T-helper 2 cell (primary cell): ENCODE data around the gene ZNF668.
"Not testable (repeated sequence)": the region's sequence is repeated elsewhere in the genome, so short reads cannot be mapped to it uniquely, and the experiment has no call there.

Experiments used
- DNase-seq, 5 experiments: peaks; one replicate each; pipeline versions ENCODE4 v3.0.0 to v3.0.0-alpha.2; 2012 to 2022

ZNF668 gene

GRCh38 chr16:31100876-31101641 is 27.0 kb upstream of the ZNF668 start:
- not testable (repeated sequence) for DNase-seq

DNA sequence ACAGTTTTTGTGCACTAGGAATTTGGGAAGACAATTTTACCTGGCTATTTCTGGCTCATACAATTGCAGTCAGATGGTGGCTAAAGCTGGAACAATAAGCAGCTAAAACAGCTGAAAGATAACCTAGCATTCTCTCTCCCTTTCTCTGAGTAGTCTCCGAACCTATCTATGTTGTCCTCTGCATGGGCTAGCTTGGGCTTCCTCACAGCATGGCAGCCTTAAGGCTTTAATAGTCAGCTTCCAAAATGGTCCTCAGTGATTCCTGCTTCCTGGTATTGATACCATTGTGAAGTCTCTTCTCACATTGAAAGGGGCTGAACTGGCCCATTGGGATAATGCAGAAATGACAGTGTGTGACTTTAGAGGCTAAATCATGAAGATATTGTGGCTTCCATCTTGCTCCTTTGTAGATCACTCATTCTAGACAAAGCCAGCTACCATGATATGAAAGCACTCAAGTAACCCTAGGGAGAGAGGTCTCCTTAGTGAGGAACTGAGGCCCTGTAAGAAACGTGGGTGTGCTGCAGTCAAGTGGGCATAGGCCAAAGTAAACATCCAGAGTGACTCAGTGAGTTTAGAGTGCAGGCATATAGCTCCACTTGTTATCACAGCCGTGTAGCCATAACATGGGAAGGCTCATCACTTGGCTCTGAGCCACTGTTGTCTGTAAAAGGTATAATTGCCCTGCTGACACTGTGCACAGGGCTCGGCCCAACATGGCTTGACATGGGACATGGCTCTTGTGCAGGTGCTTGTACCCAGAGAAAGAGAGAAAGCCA is 26.0 kb upstream of the ZNF668 start:
- no peak for DNase-seq

GRCh38 chr16:31094424-31095120 is 20.5 kb upstream of the ZNF668 start, which contains the start of gene VKORC1:
Gene VKORC1 (minus strand): TSS chr16:31094797. CDS start chr16:31094729, 68 bp downstream.
- peak; percentile 65 to 91 (median 82) for DNase-seq

DNA sequence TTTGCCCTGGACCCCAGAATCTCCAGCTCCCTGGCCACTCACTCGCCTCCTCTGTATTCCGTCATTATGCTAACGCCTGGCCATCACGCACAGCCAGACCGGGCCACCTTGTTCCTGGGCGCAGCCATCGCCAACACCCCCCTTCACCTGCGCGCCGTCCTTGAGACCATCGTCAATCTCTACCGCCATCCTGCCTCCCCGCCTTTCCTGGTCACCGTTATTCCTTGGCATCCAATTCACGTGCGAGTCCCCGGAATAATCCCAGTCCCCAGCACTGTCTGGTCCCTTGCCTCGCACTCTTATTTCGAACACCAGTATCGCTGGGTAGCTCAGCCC is 20.0 kb upstream of the ZNF668 start:
- no peak for DNase-seq

DNA sequence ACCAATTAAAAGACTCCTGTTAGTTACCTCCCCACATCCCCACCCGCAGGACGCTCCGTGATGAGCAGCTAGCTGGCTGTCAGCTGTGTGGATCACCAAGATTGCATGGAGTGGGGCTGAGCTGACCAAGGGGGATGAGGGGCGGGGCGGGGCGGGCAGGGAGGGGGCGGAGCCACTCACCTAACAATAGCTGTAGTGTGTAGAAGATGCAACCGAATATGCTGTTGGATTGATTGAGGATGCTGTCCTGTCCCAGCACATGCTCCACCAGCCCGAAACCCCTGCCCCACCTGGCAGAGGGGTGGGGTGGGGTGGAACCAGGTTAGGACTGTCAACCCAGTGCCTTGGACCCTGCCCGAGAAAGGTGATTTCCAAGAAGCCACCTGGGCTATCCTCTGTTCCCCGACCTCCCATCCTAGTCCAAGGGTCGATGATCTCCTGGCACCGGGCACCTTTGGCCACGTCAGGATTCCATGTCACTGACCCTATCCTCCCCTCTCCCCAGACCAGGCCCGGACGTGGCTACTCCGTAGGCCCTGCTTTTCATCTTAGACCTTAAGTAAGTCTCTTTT is 19.2 kb upstream of the ZNF668 start:
- peak in 1 of 5 experiments; percentile 51 for DNase-seq

- DNase-seq, result no peak
Measured at GRCh38 chr16:31092330-31092729, 18.3 kb upstream of the ZNF668 start.

GRCh38 chr16:31090540-31090939 is 16.5 kb upstream of the ZNF668 start:
- no peak for DNase-seq

DNA sequence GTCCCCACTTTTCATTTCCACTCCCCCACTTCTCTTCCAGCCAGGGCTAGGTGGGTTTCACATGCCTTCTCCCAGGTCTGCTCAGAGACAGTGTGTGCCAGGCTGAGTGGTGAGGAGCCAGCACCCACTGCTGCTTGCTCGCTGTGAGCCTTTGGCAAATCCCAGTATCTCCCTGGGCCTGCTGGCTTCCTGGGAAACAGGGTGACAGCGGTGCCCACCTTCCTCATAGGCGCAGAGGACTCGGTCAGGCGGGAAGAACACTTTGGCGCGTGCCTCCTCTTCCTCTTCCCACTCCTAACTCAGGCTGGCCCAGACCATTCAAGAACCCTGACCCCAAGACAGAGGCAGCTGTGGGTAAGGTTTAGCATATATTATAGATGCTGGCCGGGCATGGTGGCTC is 15.2 kb upstream of the ZNF668 start:
- no peak for DNase-seq

- DNase-seq, result no peak
Measured at GRCh38 chr16:31088459-31089183, 14.6 kb upstream of the ZNF668 start, which contains the start of gene PRSS53. Gene PRSS53 (minus strand): TSS chr16:31088943. CDS start chr16:31088809, 134 bp downstream.

DNA sequence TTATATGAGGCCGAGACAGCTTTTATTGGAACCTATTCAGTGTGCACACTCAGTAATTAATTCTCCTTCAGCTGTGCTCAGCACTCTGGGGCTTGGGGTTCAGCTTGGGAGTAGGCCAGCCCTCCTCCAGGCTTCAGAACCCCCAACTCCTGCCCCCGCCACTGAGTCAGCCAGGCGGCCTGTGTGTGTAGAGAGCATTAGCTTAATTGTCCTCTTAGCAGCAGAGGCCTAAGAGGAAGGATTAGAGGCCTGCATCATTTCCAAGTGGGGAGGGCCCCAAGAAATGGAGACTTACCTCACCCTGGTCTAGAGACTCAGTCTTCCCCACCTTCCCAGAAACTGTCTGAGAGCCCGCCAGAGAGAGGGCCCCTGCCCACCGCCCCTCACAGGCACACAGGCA is 13.9 kb upstream of the ZNF668 start:
- DNase-seq, result no peak

DNA sequence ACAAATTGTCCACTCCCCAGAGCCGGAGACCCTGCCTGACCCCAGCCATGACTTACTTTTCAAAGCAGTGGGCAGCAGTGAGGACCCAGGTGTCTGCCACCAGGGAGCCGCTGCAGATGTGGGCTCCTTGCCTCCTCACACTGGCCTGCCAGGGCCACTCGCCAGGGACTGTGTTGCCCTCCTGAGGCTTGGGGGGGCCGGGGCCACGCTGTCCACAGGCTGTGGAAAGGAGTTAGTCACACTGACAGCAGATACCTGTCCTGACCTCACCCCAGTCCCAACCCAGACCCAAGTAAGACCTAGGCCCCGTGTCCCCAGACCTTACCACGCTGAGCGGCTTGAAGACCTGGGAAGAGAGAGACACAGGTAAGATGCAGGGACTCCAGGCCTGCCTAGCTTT is 13.4 kb upstream of the ZNF668 start:
- DNase-seq, result no peak

GRCh38 chr16:31086629-31086906 is 12.5 kb upstream of the ZNF668 start:
- DNase-seq, result no peak

DNA sequence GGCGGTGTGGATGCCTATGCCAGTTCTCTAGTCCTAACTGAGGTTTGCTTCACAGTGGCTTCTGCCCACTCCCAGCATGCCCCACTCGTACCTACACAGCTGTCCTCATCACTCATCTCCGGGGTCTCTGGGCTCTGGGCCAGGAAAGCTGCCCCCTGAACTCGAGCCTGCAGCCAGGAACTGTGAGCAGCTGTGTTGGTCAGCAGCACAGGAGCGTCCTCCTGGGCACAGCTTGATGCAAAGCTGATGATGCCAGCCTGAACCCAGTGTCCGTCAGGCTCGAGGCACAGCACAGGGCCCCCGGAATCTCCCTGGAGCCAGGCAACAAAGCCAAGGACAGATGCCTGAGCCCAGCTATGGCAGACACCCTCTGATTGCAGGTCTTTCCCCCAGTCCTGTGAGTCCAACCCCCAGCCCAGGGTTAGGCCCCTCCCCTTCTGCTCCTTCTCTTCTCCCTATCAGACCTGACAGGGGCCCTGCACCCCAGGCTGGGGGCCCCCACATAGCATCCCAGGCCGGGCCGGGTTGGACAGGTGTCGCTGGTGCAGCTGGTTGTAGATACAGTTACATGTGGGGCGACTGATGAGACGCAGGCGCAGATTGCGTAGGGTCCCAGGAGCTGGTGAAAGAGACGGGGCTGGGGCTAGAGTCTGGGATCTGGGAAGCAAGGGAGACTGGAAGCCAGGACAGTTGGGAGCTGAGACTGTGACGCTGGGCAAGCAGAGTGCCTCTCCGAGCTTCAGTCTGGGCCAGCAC is 12.0 kb upstream of the ZNF668 start:
- no peak for DNase-seq

DNA sequence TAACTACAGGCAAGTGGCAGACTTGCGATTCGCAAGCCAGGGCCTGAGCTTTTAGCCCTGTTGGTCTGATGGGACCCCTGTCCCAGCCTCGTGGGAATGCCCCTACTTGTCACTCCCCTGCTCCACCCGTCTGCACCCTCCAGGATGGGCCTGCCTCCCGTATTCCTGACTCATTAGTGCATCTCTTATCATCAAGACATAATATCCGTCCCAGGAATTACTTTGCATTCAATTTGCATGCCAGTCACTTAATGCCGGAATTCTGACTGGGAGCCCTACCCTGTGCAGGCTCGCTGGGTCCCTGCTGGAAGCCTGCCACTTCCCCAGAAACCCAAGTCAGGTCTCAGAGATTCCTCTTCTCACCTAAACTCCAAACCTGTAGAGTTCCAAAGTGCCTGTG is 11.4 kb upstream of the ZNF668 start:
- no peak for DNase-seq

GRCh38 chr16:31084584-31085302 is 10.7 kb upstream of the ZNF668 start:
- no peak for DNase-seq

DNA sequence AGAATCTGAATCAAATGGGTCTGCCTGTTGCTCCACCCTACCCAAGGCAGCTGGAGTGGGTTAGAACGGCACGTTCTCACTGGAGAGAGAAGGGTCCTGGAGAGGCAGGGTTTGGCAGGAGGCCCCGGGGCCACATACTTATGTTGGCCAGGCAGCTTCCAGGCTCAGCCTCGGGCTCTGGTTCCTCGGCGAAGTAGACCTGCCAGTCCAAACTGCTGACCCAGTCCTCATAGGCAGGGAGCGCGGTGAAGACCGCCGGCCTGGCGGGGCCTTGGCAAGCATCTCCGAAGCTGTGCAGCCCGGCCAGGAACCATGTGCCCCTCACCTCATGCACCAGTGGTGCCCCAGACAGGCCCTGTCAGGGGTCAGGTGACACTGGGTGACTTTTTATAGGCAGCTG is 9.9 kb upstream of the ZNF668 start:
- DNase-seq, result no peak

- no peak for DNase-seq
Measured at GRCh38 chr16:31083556-31083955, 9.5 kb upstream of the ZNF668 start.

GRCh38 chr16:31083081-31083480 is 9.0 kb upstream of the ZNF668 start:
- DNase-seq, result no peak

GRCh38 chr16:31082368-31083045 is 8.5 kb upstream of the ZNF668 start:
- no peak for DNase-seq
